NOMO-1 (cell line): ENCODE results near the gene IKBKE.

ENCODE experiments used
- DNase-seq, 2 experiments: peaks; one replicate each; lab custom pipeline; 2025; ENCODE audit not compliant: unreplicated experiment in 2 of 2; lab: John Stamatoyannopoulos, UW

The IKBKE gene

DNA sequence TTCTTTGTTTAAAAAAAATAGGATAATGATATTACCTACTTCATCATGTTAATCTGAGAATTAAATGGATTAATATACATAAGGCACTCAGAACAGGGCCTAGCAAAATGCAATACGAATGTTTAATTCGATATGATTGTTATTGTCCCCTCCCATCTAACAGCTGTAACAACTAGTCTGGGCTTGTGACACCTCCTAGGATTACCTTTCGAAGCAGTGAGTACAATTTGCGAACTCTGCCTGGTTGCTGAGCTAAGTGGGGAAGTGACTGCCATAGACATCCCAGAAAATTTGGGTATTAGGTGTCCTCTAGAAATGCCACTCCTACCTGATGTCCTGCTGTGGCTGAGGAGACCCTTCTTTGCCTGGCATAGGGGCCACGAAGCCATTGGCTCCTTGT, 40.1 kb downstream of the IKBKE start:
- DNase-seq = no peak

DNA sequence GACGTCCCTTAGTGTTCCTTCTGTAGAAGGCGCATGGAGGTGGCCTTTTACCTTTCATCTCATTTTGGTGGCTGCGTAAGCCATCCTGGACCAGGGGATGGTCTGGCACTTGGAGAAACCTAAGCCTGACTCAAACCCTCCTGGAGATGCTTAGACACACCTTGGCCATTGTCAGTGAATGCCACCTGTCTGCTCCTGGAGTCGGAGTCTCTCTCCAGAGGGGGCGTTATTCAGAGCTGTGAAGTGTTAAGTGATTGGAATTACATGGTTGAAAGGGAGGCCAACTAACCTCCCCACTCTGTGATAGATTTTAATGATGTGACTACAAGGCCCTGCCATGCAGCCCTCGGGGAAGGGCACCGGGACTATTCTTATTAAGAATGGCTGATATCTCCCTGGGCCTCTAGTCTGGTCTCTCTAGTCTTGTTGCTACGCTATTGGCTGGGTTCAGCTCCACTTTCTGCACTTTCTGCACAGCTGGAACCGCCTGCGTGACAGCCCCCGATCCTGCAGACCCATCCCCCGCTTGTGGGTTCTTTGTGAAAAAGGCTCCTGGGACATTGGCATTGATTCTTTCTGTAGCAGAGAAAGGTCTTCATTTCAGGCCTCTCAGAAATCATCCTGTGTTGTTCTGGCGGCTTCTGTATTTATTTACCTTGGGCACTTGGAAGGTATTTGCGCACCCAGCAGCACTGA, 41.2 kb downstream of the IKBKE start:
- DNase-seq = no peak

DNA sequence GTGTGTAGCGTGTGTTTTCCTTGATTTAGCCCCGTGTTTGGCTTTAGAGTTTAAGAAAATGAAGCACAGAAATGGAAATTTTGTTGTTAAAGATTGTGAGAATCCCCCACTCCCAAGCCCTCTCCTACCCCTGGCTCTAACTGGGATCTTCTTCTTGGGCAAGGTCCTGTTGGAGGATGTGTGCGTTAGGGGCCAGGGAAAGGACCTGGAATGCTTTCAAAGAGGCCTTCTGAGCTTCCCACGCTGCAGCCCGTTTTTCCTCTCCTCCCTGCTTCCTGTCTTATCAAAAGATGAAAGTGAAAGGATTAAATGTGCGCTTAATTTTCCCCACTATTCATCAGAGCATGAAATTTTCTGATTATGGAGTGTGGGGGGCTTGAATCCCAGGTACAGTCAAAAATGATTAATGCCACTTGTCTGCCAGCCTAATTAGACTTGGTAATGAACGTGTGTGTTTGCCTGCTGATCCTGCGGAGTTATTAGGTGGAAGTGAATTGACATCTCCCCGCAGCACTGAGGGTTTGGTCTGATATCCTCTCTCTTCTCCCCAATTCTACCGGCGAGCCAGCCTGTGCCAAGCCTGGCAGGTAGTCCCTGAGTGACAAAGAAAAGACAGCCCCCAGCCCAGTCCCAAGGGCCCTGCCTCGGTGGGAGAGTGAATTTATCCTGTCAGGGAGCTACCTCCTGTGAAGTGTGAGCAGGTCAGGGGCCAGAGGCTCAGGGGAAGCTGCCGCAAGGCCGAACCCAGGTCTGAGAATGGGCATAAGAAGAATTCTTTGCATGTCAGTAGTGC, 42.0 kb downstream of the IKBKE start:
- DNase-seq = no peak

DNA sequence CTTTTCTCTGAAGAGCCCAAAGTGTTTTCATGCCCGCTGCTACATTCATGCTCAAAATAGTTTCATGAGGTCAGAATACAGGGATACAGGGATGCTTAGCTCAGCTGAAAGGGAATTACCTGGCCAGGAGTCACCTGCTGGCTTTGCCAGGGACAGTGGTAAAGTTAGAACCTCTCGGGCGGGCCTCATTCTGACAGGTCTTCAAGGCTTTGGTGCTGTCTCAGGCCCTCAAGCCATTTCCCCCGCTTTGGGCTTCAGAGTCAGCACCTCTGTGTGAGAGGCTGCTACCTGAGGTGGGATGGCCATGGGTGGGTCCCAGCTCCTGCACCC, 42.5 kb downstream of the IKBKE start:
- no peak for DNase-seq

DNA sequence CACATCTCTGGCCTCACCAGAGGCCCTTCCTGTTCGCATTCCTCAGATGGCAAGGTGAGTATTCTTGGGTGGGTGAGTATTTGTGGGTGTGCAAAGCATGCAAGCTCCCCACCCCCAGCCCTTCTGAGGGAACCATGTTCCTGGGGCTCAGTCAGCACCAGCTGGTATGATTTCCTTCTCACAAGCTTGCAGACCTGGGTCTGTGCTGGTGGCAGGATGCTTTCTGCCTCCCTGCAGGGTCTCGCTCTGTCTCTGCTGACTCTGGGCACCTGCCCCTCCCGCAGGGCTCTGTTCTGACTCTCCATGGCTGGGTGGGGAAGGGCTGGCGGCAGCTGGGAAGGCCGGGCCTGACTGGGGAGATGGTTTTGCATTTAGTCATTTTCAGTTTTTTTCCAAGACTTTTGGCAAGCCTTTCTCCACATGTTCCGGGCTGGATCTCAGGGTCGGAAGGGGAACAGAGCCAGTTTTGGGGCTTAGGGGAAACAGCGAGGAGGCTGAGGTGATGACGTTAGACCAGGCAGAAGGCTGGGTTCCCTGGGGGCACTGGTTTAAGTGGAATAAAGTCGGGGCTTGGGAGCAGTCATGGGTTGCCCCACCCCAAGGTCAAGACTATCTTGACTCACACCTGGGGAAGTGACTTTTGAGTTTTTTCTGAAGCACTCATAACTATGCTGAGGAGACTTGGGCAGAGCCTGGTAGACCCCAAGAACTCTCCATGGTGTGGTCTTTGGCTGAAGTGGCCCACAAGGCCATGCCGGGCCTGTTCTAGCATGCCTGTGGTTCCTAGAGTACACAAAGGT, 43.2 kb downstream of the IKBKE start:
- DNase-seq = no peak

- DNase-seq = peak; percentile 20 to 69
Measured at GRCh38 chr1:206514813-206515387, 44.6 kb downstream of the IKBKE start.

GRCh38 chr1:206516728-206516990, 46.4 kb downstream of the IKBKE start:
- no peak for DNase-seq

DNA sequence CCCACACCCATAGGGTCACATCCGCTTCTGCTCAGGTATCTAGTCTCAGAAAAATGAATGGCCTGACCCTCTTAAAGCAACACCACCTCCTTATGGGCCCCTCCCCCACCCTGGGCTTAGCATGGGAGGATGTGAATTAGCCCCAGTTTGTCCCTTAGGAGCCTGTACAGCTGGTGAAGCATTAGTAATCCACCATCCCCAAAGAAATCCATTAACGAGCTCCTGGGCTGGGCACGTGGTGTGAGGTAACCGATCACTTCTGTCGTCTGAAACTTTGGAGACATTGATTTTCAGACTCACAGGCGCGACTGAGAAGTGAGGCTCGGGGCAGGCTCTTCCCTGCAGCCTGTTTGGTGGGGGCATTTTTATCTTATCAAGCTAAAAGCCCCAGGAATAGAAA, 47.5 kb downstream of the IKBKE start:
- no peak for DNase-seq

GRCh38 chr1:206518206-206518605, 47.9 kb downstream of the IKBKE start:
- DNase-seq = no peak

DNA sequence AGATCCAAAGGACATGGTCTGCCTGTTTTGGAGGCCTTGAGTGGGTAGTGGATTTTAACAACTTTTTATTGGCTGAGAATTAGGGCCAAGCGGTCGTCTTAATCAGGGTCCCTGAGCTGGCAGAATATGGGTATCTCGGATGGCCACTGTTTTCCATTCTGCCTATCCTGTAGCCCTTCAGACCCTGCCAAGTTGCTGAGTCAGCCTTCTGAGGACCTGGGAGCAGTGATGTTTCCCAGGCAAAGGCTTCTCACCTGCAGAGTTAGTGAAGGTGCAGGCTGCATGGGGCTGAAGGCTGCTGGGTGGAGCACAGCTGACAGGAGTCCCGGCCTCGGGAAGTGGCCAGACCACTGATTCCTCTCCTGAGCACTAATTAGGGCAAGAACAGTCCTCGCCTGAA, 48.5 kb downstream of the IKBKE start:
- DNase-seq = no peak

DNA sequence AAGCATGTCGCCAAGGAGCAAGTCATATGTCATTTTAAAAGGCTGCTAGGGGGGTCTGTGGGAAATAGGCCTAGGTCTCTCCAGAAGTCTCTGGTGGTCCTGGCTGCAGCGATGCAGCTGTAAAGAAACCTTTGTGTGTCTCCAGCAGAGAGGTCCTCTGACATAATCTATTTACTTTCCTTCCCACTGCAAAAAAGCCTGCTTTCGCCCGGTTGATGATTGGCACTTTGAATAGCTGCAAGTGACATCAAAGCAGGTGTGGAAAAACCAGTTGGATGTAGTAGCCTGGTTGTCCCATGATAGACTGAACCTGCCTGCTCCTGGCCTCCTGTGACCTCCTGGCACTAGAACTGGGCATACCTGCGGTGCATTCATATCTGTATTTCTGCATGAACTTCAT, 50.9 kb downstream of the IKBKE start:
- no peak for DNase-seq

DNA sequence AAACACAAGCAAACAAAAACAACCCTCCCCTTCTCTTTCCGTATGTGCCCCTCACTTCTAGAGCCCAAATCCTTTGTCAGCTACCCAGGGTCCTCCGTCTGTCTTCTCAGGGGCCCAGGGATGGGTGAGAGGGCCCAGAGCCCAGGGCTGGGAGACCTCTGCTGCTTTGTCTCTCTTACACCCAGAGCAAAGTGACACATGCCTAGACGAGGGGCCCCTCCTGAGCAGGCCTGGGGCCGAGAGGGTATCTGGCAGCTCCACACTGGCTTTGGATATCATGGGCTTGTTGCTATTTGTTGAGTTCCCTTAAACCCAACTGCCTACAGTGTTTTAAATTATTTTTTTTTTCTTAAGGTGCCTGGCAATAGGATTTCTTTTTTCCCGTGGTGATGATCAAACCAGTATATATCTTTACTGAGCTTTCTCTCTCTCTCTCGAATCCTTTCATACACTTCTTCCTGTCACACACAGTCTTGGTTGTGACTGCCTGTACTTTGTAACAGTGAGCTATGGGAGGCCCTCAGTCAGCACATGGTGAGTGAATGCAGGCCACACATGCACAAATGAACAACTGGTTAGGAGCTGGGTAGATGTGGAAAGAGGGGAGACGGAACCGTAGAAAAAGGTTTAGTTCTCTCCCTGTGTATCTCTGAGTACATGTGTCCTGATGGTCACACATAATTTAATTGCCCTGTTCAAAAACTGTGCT, 51.6 kb downstream of the IKBKE start:
- no peak for DNase-seq

- DNase-seq = no peak
Measured at GRCh38 chr1:206524739-206525364, 54.6 kb downstream of the IKBKE start.

DNA sequence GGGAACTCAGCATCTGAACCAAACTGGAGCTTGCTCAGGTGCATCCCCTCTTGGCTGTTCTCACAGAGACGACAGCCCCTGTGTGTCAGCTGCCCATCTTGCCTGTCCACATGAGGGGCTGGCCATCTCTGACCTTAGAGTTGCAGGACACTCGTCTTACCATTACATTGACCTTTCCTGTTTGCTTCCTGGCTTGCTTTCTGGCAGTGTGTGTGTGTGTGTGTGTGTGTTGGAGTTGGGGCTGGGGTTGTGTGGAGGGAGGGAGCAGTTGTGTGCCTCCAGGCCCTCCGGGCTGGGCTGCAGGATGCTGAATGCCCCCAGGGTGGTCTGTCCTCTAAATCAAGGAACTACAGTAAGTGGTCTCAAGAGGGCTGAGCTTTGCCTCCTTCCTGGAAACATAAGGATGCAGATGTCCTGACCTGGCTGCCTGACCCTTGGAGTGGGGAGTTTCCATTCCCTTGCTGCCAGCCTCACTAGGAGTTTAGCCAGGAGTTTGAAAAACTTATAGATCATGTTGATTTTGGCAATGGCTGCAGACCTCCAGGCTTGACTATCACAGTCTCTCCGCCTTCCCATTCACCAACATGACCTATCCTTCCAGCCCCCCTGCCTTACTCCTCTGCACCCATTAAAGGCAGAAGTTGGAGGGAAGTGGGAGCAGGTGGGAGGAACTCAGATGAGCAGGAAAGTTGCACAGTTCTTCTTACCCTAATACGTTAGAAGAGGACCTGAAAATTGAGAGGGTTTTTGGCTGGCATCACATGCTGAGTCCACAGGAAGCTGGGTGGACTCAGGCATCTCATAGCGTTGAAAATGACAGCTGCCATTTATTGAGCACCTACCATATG, 56.0 kb downstream of the IKBKE start:
- no peak for DNase-seq

DNA sequence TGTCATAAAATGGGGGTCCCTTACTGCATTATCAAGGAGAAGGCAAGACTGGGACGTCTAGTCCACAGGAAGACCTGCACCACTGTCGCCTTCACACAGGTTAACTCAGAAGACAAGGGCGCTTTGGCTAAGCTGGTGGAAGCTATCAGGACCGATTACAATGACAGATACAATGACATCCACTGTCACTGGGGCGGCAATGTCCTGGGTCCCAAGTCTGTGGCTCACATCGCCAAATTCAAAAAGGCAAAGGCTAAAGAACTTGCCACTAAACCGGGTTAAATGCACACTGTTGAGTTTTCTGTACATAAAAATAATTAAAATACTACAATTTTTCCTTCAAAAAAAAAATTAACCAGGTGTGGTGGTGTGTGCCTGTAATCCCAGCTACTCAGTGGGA, 59.1 kb downstream of the IKBKE start:
- DNase-seq = no peak

DNA sequence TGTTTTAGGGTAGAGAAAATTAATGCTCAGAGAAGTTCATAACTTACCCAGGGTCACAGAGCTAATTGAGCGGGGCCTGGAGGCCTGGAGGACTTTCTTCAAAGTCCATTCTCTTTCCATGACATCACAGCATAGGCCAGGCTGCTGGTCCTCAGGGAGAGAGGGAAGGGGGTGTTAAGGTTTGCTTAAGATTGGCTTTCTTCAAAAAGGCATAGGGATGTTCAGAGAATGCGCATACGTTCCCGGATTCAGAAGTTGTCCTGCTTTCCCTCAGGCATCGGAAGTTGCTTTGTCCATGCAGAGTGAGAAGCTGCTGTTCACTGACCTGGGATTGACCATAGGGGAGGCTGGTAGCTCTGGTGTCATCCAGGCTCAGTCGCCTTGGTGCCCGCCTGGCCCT, 62.1 kb downstream of the IKBKE start:
- DNase-seq = no peak

GRCh38 chr1:206534552-206534951, 64.3 kb downstream of the IKBKE start:
- DNase-seq = no peak

DNA sequence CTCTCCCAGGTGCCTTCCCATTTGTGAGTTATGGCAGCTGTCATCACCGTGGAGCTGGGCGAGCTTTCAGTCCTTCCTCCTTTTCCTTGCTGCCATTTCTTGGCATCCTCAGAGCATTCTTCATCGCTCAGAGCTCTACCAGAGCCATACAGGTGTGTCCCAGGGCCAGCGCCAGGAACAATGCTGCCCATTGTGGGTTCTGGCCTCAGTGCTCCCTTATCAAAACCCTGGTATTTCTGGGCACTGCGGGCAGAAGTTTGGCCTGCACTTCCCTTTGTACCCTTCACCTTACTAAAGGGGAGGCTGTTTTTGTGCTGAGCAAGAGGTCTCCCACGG, 65.5 kb downstream of the IKBKE start:
- no peak for DNase-seq

GRCh38 chr1:206537141-206537540, 66.9 kb downstream of the IKBKE start:
- DNase-seq = no peak
